Measurements from ENCODE around the gene C9orf153. TPM values are rescaled to one million over a fixed set of nuclear protein-coding genes. Genes with fewer than 3 reads are reported as not detected.
A peak's percentile ranks its signal among the peaks of the same experiment; 100 is the strongest.

C9orf153 gene
- total and polyA plus RNA-seq, 2 of the 13 experiments (the other 11 are each of a cell fraction or from before 2014, with no cell fraction given): 0.17 to 0.44 TPM

DNA sequence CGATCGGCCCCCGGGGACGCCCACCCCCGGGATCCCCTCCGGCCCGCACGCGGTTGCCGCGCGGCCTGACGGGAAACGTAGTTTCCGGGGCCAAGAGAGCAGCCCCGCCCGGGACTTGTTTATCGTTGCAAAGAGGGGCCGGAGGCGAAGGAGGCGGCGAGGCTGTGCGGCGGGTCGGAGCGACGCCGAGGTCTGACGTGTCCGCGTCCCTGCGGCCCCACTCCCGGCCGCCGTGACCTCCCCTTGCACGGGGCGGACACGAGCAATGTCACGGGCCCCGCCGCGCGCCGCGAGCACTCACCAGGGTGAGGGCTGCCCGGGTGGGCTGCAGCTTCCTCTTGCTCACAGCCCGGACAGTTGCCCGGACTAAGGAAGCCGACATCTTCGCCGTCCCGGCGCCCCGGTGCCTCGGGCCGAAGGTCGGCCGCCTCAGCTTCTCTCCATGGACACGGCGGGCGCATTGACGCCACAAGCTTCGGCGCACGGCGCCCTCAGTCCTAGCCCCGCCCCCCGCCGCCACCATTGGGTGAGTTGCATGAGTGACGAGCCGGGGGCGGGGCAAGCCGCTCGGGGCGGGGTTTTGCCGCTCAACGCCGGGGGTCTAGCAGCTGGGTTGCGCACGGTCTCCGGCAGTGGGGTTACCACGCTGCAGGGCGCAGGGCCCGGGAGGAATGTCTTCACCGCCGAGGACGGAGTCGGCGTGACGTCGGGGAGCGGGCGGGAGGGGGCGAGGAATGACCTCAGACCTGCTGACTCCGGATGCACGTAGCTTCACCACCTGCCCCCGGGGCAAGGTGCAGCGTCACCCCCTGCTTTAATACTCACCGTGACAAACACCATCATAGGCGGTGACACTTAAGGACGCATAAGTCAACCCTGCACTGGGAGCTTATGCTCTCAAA, 22.9 kb upstream of the C9orf153 start, which contains the start of gene ISCA1 (continued):
- peak; percentile 94 for TF ChIP-seq ZNF143 (CRISPR knock-in tag; IDR thresholded peaks at IDR 0.05)
- TF ChIP-seq HCFC1 (IDR thresholded peaks at IDR 0.05; ENCODE audit: low read depth, low read length): peak; percentile 60; the same call in 1 of the 2 replicates
- TF ChIP-seq, protein P1, sequence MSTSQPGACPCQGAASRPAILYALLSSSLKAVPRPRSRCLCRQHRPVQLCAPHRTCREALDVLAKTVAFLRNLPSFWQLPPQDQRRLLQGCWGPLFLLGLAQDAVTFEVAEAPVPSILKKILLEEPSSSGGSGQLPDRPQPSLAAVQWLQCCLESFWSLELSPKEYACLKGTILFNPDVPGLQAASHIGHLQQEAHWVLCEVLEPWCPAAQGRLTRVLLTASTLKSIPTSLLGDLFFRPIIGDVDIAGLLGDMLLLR (CRISPR knock-in tag; IDR thresholded peaks at IDR 0.05): peak; percentile 58; the same call in 1 of the 2 replicates
- TF ChIP-seq, protein P2, sequence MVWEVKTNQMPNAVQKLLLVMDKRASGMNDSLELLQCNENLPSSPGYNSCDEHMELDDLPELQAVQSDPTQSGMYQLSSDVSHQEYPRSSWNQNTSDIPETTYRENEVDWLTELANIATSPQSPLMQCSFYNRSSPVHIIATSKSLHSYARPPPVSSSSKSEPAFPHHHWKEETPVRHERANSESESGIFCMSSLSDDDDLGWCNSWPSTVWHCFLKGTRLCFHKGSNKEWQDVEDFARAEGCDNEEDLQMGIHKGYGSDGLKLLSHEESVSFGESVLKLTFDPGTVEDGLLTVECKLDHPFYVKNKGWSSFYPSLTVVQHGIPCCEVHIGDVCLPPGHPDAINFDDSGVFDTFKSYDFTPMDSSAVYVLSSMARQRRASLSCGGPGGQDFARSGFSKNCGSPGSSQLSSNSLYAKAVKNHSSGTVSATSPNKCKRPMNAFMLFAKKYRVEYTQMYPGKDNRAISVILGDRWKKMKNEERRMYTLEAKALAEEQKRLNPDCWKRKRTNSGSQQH (CRISPR knock-in tag; IDR thresholded peaks at IDR 0.05; ENCODE audit: low read depth): no peak
- TF ChIP-seq RNF2 (conservative IDR thresholded peaks at IDR 0.05; ENCODE audit: low read depth): peak; percentile 72; the same call in 1 of the 2 replicates
- peak; percentile 77 for TF ChIP-seq CAMTA2 (CRISPR knock-in tag; IDR thresholded peaks at IDR 0.05; ENCODE audit: borderline replicate concordance)
- peak; percentile 67 for TF ChIP-seq ISL2 (CRISPR knock-in tag; IDR thresholded peaks at IDR 0.05)
- TF ChIP-seq ZNF333 (CRISPR knock-in tag; IDR thresholded peaks at IDR 0.05; ENCODE audit: borderline replicate concordance): peak; percentile 85
- no peak for TF ChIP-seq HOXA7 (CRISPR knock-in tag; IDR thresholded peaks at IDR 0.05)
- TF ChIP-seq ZMYM2 (CRISPR knock-in tag; IDR thresholded peaks at IDR 0.05): no peak
- no peak for TF ChIP-seq ZNF652 (CRISPR knock-in tag; IDR thresholded peaks at IDR 0.05; ENCODE audit: borderline replicate concordance, low read depth)
- peak; percentile 98 for TF ChIP-seq RBFOX2 (IDR thresholded peaks at IDR 0.05; ENCODE audit: low read depth, low read length)
- TF ChIP-seq HOXA5 (CRISPR knock-in tag; IDR thresholded peaks at IDR 0.05): no peak
- TF ChIP-seq ZNF33B (CRISPR knock-in tag; IDR thresholded peaks at IDR 0.05): no peak
- TF ChIP-seq ZBTB1 (CRISPR knock-in tag; IDR thresholded peaks at IDR 0.05; ENCODE audit: borderline replicate concordance): no peak
- TF ChIP-seq DMAP1 (CRISPR knock-in tag; IDR thresholded peaks at IDR 0.05): peak; percentile 92
- no peak for TF ChIP-seq EEA1 (CRISPR knock-in tag; IDR thresholded peaks at IDR 0.05; ENCODE audit: borderline replicate concordance)
- TF ChIP-seq, protein P3, sequence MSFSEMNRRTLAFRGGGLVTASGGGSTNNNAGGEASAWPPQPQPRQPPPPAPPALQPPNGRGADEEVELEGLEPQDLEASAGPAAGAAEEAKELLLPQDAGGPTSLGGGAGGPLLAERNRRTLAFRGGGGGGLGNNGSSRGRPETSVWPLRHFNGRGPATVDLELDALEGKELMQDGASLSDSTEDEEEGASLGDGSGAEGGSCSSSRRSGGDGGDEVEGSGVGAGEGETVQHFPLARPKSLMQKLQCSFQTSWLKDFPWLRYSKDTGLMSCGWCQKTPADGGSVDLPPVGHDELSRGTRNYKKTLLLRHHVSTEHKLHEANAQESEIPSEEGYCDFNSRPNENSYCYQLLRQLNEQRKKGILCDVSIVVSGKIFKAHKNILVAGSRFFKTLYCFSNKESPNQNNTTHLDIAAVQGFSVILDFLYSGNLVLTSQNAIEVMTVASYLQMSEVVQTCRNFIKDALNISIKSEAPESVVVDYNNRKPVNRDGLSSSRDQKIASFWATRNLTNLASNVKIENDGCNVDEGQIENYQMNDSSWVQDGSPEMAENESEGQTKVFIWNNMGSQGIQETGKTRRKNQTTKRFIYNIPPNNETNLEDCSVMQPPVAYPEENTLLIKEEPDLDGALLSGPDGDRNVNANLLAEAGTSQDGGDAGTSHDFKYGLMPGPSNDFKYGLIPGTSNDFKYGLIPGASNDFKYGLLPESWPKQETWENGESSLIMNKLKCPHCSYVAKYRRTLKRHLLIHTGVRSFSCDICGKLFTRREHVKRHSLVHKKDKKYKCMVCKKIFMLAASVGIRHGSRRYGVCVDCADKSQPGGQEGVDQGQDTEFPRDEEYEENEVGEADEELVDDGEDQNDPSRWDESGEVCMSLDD (CRISPR knock-in tag; IDR thresholded peaks at IDR 0.05; ENCODE audit: borderline replicate concordance): 0 out of 2 replicates have a peak, but pooled peaks have one; percentile 32
- TF ChIP-seq RXRB (CRISPR knock-in tag; IDR thresholded peaks at IDR 0.05; ENCODE audit: borderline replicate concordance): no peak
- TF ChIP-seq, protein P4, sequence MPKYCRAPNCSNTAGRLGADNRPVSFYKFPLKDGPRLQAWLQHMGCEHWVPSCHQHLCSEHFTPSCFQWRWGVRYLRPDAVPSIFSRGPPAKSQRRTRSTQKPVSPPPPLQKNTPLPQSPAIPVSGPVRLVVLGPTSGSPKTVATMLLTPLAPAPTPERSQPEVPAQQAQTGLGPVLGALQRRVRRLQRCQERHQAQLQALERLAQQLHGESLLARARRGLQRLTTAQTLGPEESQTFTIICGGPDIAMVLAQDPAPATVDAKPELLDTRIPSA (CRISPR knock-in tag; IDR thresholded peaks at IDR 0.05; ENCODE audit: borderline replicate concordance): no peak; the same call in 1 of the 2 replicates
- no peak for TF ChIP-seq FOSL1 (CRISPR knock-in tag; IDR thresholded peaks at IDR 0.05; ENCODE audit: borderline replicate concordance)
